ENCODE results near the gene AGFG2. TPM values are rescaled to one million over a fixed set of nuclear protein-coding genes. Genes with fewer than 3 reads are reported as not detected.

Gene AGFG2
- total and polyA plus RNA-seq, 9 donors = 6.1 to 13.7 (median 12.1) TPM

DNA sequence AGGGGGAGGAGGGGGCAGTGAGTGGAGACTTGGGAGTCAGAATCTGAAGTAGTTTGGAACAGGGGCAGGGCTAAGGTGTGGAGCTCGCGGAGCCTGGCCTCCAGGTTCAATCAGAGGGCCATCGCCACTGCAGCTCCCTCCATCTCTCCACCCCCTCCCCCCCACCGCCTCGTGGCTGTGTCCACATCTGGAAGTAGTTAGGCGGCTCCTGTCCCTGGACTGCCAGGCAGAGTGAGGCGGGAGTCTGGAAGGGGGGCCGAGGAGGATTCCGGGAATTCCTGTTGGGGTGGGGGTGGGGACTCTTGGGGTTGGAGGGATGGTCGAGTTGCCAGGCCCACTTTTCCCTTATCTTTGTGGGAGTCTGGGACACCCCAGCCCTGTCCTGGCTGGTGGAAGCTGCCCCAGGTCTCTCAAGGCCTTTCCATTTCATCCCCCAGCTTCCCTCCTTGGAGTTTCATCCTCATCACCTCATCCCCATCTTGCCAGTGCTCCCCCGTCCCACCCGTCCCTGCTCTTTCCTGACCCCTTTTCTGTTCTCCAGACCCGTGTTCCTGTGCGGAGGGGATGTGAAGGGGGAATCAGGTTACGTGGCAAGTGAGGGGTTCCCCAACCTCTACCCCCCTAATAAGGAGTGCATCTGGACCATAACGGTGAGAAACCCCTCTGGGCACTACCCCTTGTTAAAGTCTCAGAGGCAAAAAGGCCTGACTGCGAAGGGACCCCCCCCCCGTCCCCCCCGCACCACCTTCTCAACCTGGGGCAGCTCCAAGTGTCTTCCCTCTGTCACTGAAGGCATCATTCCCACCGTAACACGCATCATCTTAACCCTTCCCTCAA lies 64.1 kb downstream of the AGFG2 start:
- DNase-seq = peak; percentile 96
- H3K4me1 ChIP-seq (ENCODE audit: control insufficient read depth, insufficient read depth, low read length) = peaks cover 36% of the 10 kb centered on the region
- WGBS (ENCODE audit: insufficient coverage) = 6% methylated on average over 8 of the region's 21 CpGs
- peak overlapping the region; percentile 79 for H3K4me3 ChIP-seq (ENCODE audit: low read length)
- H3K9me3 ChIP-seq (replicated peaks; ENCODE audit: control insufficient read depth, low read depth, low read length) = no peaks in the 10 kb centered on the region
- H3K27me3 ChIP-seq (ENCODE audit: control insufficient read depth, insufficient read depth, low read length) = peaks cover 19% of the 10 kb centered on the region
- H3K27ac ChIP-seq (ENCODE audit: low read length) = peak overlapping the region; percentile 90
- H3K36me3 ChIP-seq (ENCODE audit: control insufficient read depth, insufficient read depth, low read length) = peaks cover 13% of the 10 kb centered on the region

DNA sequence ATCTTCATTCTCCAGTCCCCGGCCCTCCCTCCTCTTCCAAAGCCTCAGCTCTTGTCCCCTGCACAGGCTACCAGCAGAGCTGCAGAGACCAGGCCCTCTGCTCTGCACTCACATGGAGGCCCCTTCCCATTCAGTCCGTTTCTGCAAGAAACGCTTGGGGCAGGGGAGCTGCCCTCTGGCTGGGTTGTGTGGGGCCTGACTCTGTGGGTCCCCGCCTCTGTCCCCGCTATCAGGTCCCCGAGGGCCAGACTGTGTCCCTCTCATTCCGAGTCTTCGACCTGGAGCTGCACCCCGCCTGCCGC lies 64.7 kb downstream of the AGFG2 start:
- peak; percentile 60 for DNase-seq
- Histone ChIP-seq H3K27ac (ENCODE audit: low read length) (peak overlapping the region; percentile 90), H3K4me1 (ENCODE audit: control insufficient read depth, insufficient read depth, low read length) (peaks cover 36% of the 10 kb centered on the region), H3K27me3 (ENCODE audit: control insufficient read depth, insufficient read depth, low read length) (peaks cover 19% of the 10 kb centered on the region), H3K36me3 (ENCODE audit: control insufficient read depth, insufficient read depth, low read length) (peaks cover 13% of the 10 kb centered on the region), H3K4me3 (ENCODE audit: low read length) (peak overlapping the region; percentile 79), H3K9me3 (replicated peaks; ENCODE audit: control insufficient read depth, low read depth, low read length) (no peaks in the 10 kb centered on the region)
- 4% methylated on average over 10 of the region's 10 CpGs for WGBS (ENCODE audit: insufficient coverage)

DNA sequence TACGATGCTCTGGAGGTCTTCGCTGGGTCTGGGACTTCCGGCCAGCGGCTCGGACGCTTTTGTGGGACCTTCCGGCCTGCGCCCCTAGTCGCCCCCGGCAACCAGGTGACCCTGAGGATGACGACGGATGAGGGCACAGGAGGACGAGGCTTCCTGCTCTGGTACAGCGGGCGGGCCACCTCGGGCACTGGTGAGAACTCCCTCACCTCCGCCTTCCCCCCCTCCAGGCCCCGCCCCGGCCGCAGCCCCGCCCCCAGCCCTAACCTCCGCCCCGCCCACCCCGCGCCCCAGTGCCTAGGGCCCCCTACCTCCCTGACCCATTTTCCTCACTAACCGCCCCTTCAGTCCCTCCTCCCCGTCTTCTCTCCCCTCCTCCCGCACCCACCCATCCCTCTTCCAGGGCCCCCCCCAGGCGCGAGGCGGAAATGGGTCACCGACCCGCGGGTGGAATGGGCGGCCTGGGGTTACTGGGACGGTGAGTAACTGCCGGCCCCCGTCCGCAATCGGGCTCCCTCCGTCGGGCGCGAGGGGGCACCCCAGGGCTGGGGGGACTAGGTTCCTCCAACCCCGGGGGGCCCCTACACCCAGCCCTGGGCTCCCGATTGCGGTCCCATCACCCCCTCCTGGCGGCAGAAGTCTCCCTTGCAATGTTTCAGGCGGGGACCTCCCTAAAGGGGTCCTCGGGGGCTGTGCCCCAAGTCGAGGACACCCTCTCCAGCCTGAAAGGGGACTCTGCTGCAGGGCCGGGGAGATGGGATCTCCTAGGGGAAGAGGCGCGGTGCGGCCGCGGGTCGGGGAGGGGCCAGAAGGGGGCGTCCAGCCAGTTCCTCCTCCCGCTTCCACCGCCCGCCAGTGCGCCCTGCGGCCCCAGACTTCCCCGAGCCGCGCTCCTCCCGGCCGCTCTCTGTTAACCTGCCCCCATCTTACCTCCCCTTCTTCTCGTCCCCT lies 65.3 kb downstream of the AGFG2 start:
- peak overlapping the region; percentile 79 for H3K4me3 ChIP-seq (ENCODE audit: low read length)
- DNase-seq = peak; percentile 82
- peaks cover 36% of the 10 kb centered on the region for H3K4me1 ChIP-seq (ENCODE audit: control insufficient read depth, insufficient read depth, low read length)
- H3K27ac ChIP-seq (ENCODE audit: low read length) = peak overlapping the region; percentile 90
- no peaks in the 10 kb centered on the region for H3K9me3 ChIP-seq (replicated peaks; ENCODE audit: control insufficient read depth, low read depth, low read length)
- peaks cover 13% of the 10 kb centered on the region for H3K36me3 ChIP-seq (ENCODE audit: control insufficient read depth, insufficient read depth, low read length)
- peaks cover 19% of the 10 kb centered on the region for H3K27me3 ChIP-seq (ENCODE audit: control insufficient read depth, insufficient read depth, low read length)
- under 1% methylated on average over 53 of the region's 70 CpGs for WGBS (ENCODE audit: insufficient coverage)

DNA sequence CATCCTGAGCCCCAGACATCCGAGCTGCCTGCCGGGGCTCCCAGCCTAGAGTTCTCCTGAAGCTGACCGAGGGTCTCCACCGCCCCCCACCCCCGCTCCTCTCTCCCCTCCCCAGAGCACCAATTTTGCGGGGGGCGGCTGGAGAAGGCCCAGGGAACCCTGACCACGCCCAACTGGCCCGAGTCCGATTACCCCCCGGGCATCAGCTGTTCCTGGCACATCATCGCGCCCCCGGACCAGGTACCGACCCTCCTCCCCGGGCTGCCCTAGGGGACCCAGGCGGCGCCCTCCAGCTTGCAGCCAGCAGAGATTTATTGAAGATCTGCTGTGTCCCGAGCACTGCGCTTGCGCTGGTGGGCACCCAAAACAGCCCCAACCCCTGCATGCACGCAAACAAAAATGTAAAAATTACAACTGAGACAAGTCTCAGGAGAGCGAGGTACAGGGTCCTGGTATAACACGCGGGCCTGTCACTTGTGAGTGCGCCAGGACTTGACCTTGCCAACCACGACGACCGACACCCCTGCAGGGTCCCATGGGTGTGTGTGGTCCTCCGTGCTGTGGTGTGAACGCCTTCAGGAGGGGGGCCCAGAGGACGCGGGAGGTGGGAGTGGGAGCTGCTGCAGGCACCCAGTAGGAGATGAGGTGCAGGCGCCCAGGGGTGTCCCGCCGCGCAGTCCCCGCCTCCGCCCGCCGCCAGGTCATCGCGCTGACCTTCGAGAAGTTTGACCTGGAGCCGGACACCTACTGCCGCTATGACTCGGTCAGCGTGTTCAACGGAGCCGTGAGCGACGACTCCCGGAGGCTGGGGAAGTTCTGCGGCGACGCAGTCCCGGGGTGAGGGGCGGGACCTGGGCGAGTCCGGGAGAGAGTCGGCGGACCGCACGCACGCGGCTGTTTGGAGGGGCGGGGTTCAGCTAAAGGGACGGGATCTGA lies 66.2 kb downstream of the AGFG2 start:
- Histone ChIP-seq H3K27me3 (ENCODE audit: control insufficient read depth, insufficient read depth, low read length) (peaks cover 19% of the 10 kb centered on the region), H3K36me3 (ENCODE audit: control insufficient read depth, insufficient read depth, low read length) (peaks cover 13% of the 10 kb centered on the region), H3K4me1 (ENCODE audit: control insufficient read depth, insufficient read depth, low read length) (peaks cover 36% of the 10 kb centered on the region), H3K9me3 (replicated peaks; ENCODE audit: control insufficient read depth, low read depth, low read length) (no peaks in the 10 kb centered on the region), H3K4me3 (ENCODE audit: low read length) (peak overlapping the region; percentile 79), H3K27ac (ENCODE audit: low read length) (peak overlapping the region; percentile 7)
- no peak for DNase-seq
- WGBS (ENCODE audit: insufficient coverage) = 14% methylated on average over 62 of the region's 68 CpGs

DNA sequence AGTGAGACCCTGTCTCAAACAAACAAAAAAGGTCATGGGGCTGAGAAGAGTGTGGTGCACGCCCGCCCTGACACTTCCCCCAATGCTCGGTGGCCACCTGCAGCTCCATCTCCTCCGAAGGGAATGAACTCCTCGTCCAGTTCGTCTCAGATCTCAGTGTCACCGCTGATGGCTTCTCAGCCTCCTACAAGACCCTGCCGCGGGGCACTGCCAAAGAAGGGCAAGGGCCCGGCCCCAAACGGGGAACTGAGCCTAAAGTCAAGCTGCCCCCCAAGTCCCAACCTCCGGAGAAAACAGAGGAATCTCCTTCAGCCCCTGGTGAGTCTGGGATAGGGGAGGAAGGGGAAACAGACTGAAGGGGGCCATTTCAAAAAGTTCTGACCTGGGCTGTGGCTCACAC lies 67.3 kb downstream of the AGFG2 start:
- Histone ChIP-seq H3K4me3 (ENCODE audit: low read length) (no peak overlapping the region), H3K4me1 (ENCODE audit: control insufficient read depth, insufficient read depth, low read length) (peaks cover 34% of the 10 kb centered on the region), H3K27ac (ENCODE audit: low read length) (no peak overlapping the region), H3K36me3 (ENCODE audit: control insufficient read depth, insufficient read depth, low read length) (peaks cover 13% of the 10 kb centered on the region), H3K27me3 (ENCODE audit: control insufficient read depth, insufficient read depth, low read length) (peaks cover 19% of the 10 kb centered on the region), H3K9me3 (replicated peaks; ENCODE audit: control insufficient read depth, low read depth, low read length) (no peaks in the 10 kb centered on the region)
- WGBS (ENCODE audit: insufficient coverage) = 88% methylated on average over 6 of the region's 12 CpGs
- no peak for DNase-seq

DNA sequence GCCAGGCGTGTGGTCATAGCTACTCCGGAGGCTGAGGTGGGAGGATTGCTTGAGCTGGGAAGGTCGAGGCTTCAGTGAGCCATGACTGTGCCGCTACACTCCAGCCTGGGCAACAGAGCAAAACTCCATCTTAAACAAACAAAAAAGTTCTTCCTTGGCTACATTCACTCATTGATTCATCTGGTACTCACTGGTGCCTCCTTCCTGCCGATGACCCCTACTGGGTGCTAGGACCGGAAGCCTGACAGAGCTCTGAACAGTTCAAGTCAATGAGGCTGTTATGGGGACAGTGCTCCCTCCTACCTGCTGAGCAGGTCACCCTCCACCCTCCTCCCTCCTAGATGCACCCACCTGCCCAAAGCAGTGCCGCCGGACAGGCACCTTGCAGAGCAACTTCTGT lies 68.1 kb downstream of the AGFG2 start:
- no peak overlapping the region for H3K4me3 ChIP-seq (ENCODE audit: low read length)
- peaks cover 19% of the 10 kb centered on the region for H3K27me3 ChIP-seq (ENCODE audit: control insufficient read depth, insufficient read depth, low read length)
- H3K9me3 ChIP-seq (replicated peaks; ENCODE audit: control insufficient read depth, low read depth, low read length) = no peaks in the 10 kb centered on the region
- H3K36me3 ChIP-seq (ENCODE audit: control insufficient read depth, insufficient read depth, low read length) = peaks cover 13% of the 10 kb centered on the region
- H3K4me1 ChIP-seq (ENCODE audit: control insufficient read depth, insufficient read depth, low read length) = peaks cover 30% of the 10 kb centered on the region
- no peak overlapping the region for H3K27ac ChIP-seq (ENCODE audit: low read length)
- WGBS (ENCODE audit: insufficient coverage) = 88% methylated on average over 4 of the region's 8 CpGs
- no peak for DNase-seq

DNA sequence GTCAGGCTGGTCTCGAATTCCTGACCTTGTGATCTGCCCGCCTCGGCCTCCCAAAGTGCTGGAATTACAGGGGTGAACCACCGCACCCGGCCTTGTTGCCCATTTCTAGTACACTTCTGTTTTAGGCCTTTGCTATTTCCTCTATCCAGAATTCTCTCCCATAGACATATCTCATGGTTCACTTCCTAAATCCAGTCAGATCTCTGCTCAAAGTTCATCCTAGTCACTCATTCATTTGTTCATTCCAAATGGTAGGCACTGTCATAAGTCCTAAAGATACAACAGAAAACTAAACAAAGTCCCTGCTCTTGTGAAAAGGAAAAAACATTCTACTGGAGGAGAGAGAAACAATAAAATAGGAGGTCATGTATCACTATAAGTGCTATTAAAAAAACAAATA lies 71.0 kb downstream of the AGFG2 start:
- Histone ChIP-seq H3K4me1 (ENCODE audit: control insufficient read depth, insufficient read depth, low read length) (peaks cover 22% of the 10 kb centered on the region), H3K9me3 (replicated peaks; ENCODE audit: control insufficient read depth, low read depth, low read length) (no peaks in the 10 kb centered on the region), H3K27me3 (ENCODE audit: control insufficient read depth, insufficient read depth, low read length) (peaks cover 14% of the 10 kb centered on the region), H3K27ac (ENCODE audit: low read length) (no peak overlapping the region), H3K36me3 (ENCODE audit: control insufficient read depth, insufficient read depth, low read length) (peaks cover 18% of the 10 kb centered on the region), H3K4me3 (ENCODE audit: low read length) (no peak overlapping the region)
- 95% methylated on average over 5 of the region's 5 CpGs for WGBS (ENCODE audit: insufficient coverage)
- no peak for DNase-seq

DNA sequence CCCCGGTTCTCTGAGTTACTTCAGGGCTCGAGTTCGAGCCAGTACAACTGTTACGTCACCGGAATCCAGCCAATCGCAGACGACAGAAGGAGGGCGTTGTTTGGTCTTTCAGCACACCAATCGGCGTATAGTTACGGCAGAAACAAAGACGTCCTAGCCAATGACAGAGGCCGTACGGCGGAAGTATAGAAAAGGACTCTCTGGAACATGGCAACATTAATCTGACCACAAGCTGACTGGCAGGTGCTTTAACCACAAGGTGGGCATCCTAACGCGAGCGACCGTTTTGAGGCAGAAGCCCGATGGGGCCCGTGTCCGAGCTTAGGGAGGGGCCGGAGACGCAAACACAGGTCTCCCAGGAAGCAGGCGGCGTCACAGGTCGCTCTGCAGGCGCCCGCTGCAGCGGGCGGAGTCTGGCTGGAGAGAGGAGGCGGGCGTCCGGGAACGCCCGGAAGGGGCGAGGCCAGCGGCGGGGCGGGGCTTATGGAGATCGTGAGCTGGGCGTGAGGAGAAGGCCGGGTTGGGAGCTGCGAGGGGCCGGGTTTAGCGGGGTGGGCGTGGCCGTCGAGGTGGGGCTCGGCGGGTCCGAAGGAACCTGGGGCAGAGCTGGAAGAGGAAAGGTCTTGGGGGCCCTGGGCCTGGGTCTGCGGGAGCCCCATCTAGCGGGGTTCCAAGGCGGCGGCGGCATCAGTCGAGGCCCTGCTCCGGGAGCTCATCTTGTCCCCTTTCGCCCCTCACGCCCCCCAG lies 73.2 kb downstream of the AGFG2 start, which contains the start of gene MOSPD3:
MOSPD3 (plus strand) TSS at position 558 of the 747 bp plus-strand sequence. CDS start 252 bp downstream, outside the sequence.
- H3K4me1 ChIP-seq (ENCODE audit: control insufficient read depth, insufficient read depth, low read length) = peaks cover 10% of the 10 kb centered on the region
- DNase-seq = peak; percentile 100
- peak within 1 kb of the TSS; percentile 94 for H3K27ac ChIP-seq (ENCODE audit: low read length)
- under 1% methylated on average over 61 of the region's 61 CpGs for WGBS (ENCODE audit: insufficient coverage)
- H3K36me3 ChIP-seq (ENCODE audit: control insufficient read depth, insufficient read depth, low read length) = peaks cover 12% of the 10 kb centered on the region
- no peaks in the 10 kb centered on the region for H3K9me3 ChIP-seq (replicated peaks; ENCODE audit: control insufficient read depth, low read depth, low read length)
- no peaks in the 10 kb centered on the region for H3K27me3 ChIP-seq (ENCODE audit: control insufficient read depth, insufficient read depth, low read length)
- H3K4me3 ChIP-seq (ENCODE audit: low read length) = peak within 1 kb of the TSS; percentile 88

Measured in muscle of leg (tissue), 11 donors.